Mucosa of rectum (tissue), 2 donors: ENCODE results near the gene TRIM59.

ENCODE experiments used
- H3K27ac ChIP-seq, 2 donors: one replicate each; pipeline ENCODE4 v1.7.0; 2013; ENCODE audit warnings: inconsistent platforms in 2 of 2, low read depth in 2 of 2, low read length in 2 of 2
- H3K27me3 ChIP-seq, 2 donors: one replicate each; pipeline ENCODE4 v1.7.0; 2013; ENCODE audit warnings: low read length in 2 of 2; ENCODE audit not compliant: control insufficient read depth in 2 of 2, insufficient read depth in 2 of 2
- H3K36me3 ChIP-seq, 2 donors: one replicate each; pipeline ENCODE4 v1.7.0; 2013; ENCODE audit warnings: low read length in 2 of 2; ENCODE audit not compliant: control insufficient read depth in 2 of 2, insufficient read depth in 2 of 2
- H3K4me1 ChIP-seq, 2 donors: one replicate each; pipeline ENCODE4 v1.7.0; 2013; ENCODE audit warnings: low read length in 2 of 2, mild to moderate bottlenecking in 1 of 2; ENCODE audit not compliant: control insufficient read depth in 2 of 2, insufficient read depth in 2 of 2
- H3K4me3 ChIP-seq, 2 donors: one replicate each; pipeline ENCODE4 v1.7.0; 2013; ENCODE audit warnings: low read length in 2 of 2
- H3K9ac ChIP-seq, 2 donors: one replicate each; pipeline ENCODE4 v1.7.0; 2013; ENCODE audit warnings: low read length in 2 of 2, low read depth in 1 of 2, mild to moderate bottlenecking in 1 of 2
- H3K9me3 ChIP-seq, 2 donors: one replicate each; pipeline ENCODE4 v1.7.0; 2013; ENCODE audit warnings: low read length in 2 of 2; ENCODE audit not compliant: control insufficient read depth in 2 of 2
- donor health status: healthy.
- donor health status: Normal muscosa, but diverticular disease.

Gene TRIM59

GRCh38 chr3:160445854-160446253 lies 3.7 kb downstream of the TRIM59 start:
- Histone ChIP-seq H3K4me1 (peaks cover 0 to 4% of the 10 kb centered on the region in 2 donors), H3K9me3 (no peaks in the 10 kb centered on the region), H3K36me3 (no peaks in the 10 kb centered on the region), H3K9ac (no peak overlapping the region), H3K27me3 (peaks cover 0 to 2% of the 10 kb centered on the region in 2 donors), H3K4me3 (no peak overlapping the region), H3K27ac (no peak overlapping the region)

GRCh38 chr3:160444411-160444810 lies 5.2 kb downstream of the TRIM59 start:
- no peak overlapping the region for H3K9ac ChIP-seq
- peaks cover 0 to 2% of the 10 kb centered on the region in 2 donors for H3K27me3 ChIP-seq
- H3K4me1 ChIP-seq, result peaks cover 0 to 4% of the 10 kb centered on the region in 2 donors

GRCh38 chr3:160440687-160441086 lies 8.9 kb downstream of the TRIM59 start:
- no peaks in the 10 kb centered on the region for H3K36me3 ChIP-seq
- no peaks in the 10 kb centered on the region for H3K9me3 ChIP-seq
- H3K9ac ChIP-seq, result no peak overlapping the region
- no peak overlapping the region for H3K27ac ChIP-seq
- no peak overlapping the region for H3K4me3 ChIP-seq
- no peaks in the 10 kb centered on the region for H3K27me3 ChIP-seq
- H3K4me1 ChIP-seq, result no peaks in the 10 kb centered on the region

More at GRCh38 chr3:160444411-160444810, 5.2 kb downstream of the TRIM59 start:
- no peaks in the 10 kb centered on the region for H3K9me3 ChIP-seq
- H3K36me3 ChIP-seq, result no peaks in the 10 kb centered on the region
- H3K27ac ChIP-seq, result no peak overlapping the region
- no peak overlapping the region for H3K4me3 ChIP-seq

GRCh38 chr3:160437083-160437455 lies 12.5 kb downstream of the TRIM59 start:
- Histone ChIP-seq H3K27me3 (no peaks in the 10 kb centered on the region), H3K4me1 (no peaks in the 10 kb centered on the region), H3K36me3 (peaks cover 18% of the 10 kb centered on the region in 2 donors), H3K9ac (no peak overlapping the region), H3K4me3 (no peak overlapping the region), H3K27ac (no peak overlapping the region), H3K9me3 (no peaks in the 10 kb centered on the region)

GRCh38 chr3:160435747-160436146 lies 13.8 kb downstream of the TRIM59 start:
- Histone ChIP-seq H3K9ac (no peak overlapping the region), H3K4me1 (no peaks in the 10 kb centered on the region), H3K4me3 (no peak overlapping the region), H3K36me3 (peaks cover 28% of the 10 kb centered on the region in 2 donors), H3K27me3 (no peaks in the 10 kb centered on the region), H3K27ac (no peak overlapping the region), H3K9me3 (no peaks in the 10 kb centered on the region)

GRCh38 chr3:160435095-160435494 lies 14.5 kb downstream of the TRIM59 start:
- no peaks in the 10 kb centered on the region for H3K27me3 ChIP-seq

GRCh38 chr3:160434071-160434470 lies 15.5 kb downstream of the TRIM59 start:
- Histone ChIP-seq H3K27me3 (no peaks in the 10 kb centered on the region), H3K9ac (no peak overlapping the region), H3K4me1 (no peaks in the 10 kb centered on the region), H3K36me3 (peaks cover 35% of the 10 kb centered on the region in 2 donors), H3K27ac (no peak overlapping the region), H3K4me3 (no peak overlapping the region), H3K9me3 (no peaks in the 10 kb centered on the region)

More at GRCh38 chr3:160435095-160435494, 14.5 kb downstream of the TRIM59 start:
- Histone ChIP-seq H3K27ac (no peak overlapping the region), H3K36me3 (peaks cover 32 to 33% of the 10 kb centered on the region in 2 donors), H3K9ac (no peak overlapping the region), H3K9me3 (no peaks in the 10 kb centered on the region), H3K4me1 (no peaks in the 10 kb centered on the region), H3K4me3 (no peak overlapping the region)

- Histone ChIP-seq H3K4me1 (no peaks in the 10 kb centered on the region), H3K36me3 (peaks cover 60 to 66% of the 10 kb centered on the region in 2 donors), H3K27ac (no peak overlapping the region), H3K9me3 (no peaks in the 10 kb centered on the region), H3K9ac (no peak overlapping the region), H3K27me3 (no peaks in the 10 kb centered on the region), H3K4me3 (no peak overlapping the region)
These were observed 21.7 kb downstream of the TRIM59 start for GRCh38 chr3:160427832-160428424.

- no peaks in the 10 kb centered on the region for H3K27me3 ChIP-seq
- H3K36me3 ChIP-seq, result peaks cover 36 to 51% of the 10 kb centered on the region in 2 donors
- no peak overlapping the region for H3K27ac ChIP-seq
- no peak overlapping the region for H3K9ac ChIP-seq
- no peak overlapping the region for H3K4me3 ChIP-seq
- H3K4me1 ChIP-seq, result no peaks in the 10 kb centered on the region
- H3K9me3 ChIP-seq, result no peaks in the 10 kb centered on the region
These were observed 32.3 kb downstream of the TRIM59 start for GRCh38 chr3:160417311-160417710.

GRCh38 chr3:160413613-160414248 lies 35.9 kb downstream of the TRIM59 start:
- no peaks in the 10 kb centered on the region for H3K9me3 ChIP-seq
- H3K4me1 ChIP-seq, result no peaks in the 10 kb centered on the region
- H3K27me3 ChIP-seq, result no peaks in the 10 kb centered on the region
- H3K27ac ChIP-seq, result no peak overlapping the region
- no peak overlapping the region for H3K4me3 ChIP-seq
- H3K9ac ChIP-seq, result no peak overlapping the region
- peaks cover 27 to 37% of the 10 kb centered on the region in 2 donors for H3K36me3 ChIP-seq
